IMR-90 (cell line): Measurements from ENCODE around the gene MAML2. TPM values are rescaled to one million over a fixed set of nuclear protein-coding genes. Genes with fewer than 3 reads are reported as not detected.
A peak's percentile ranks its signal among the peaks of the same experiment; 100 is the strongest.

ENCODE experiments used
- ATAC-seq: fragments of 200-7000 bp; cut with Tn5 transposase; 2 replicates; pipeline ENCODE4 v1.9.1; 2020; ENCODE audit warnings: low read depth, mild to moderate bottlenecking, moderate library complexity
- BruUV-seq: library from RNA; stranded (reverse); fragments of 400-500 nt; replicated peaks from 2 replicates; lab custom pipeline; 2021; lab: Mats Ljungman, UMichigan
- CTCF ChIA-PET: fragments of 300-600 bp; formaldehyde crosslinking; extraction: SDS; loops from one replicate; lab custom pipeline; 2021; ENCODE audit warnings: antibody characterized with exemption; lab: Yijun Ruan, JAX
- POLR2A ChIA-PET: fragments of 300-600 bp; sonication (Branson Sonifier 250); formaldehyde crosslinking; loops from one replicate; lab custom pipeline; 2022; ENCODE audit warnings: antibody characterized with exemption; ENCODE audit not compliant: unreplicated experiment; lab: Charles Lee
- DNase-seq: peaks from one replicate; pipeline ENCODE4 v3.0.0; 2013
- H2AFZ ChIP-seq: replicated peaks from 2 replicates; pipeline ENCODE3; 2013; ENCODE audit warnings: low read length, mild to moderate bottlenecking; ENCODE audit not compliant: poor library complexity
- H2AK5ac ChIP-seq: 2 replicates; pipeline ENCODE4 v1.6.1; 2013; ENCODE audit warnings: low read depth, low read length, inconsistent platforms
- H2AK9ac ChIP-seq: replicated peaks from 2 replicates; pipeline ENCODE3; 2013; ENCODE audit warnings: mild to moderate bottlenecking, low read depth, low read length, moderate library complexity; ENCODE audit not compliant: poor library complexity
- H2BK120ac ChIP-seq: 2 replicates; pipeline ENCODE4 v1.6.1; 2013; ENCODE audit warnings: low read depth, low read length, inconsistent platforms
- H2BK15ac ChIP-seq: 3 replicates; pipeline ENCODE4 v1.6.1; 2013; ENCODE audit warnings: low read depth, low read length, inconsistent platforms
- H2BK20ac ChIP-seq: 2 replicates; pipeline ENCODE4 v1.6.1; 2013; ENCODE audit warnings: low read depth, mild to moderate bottlenecking, inconsistent platforms, low read length, moderate library complexity
- H2BK5ac ChIP-seq: 2 replicates; pipeline ENCODE4 v1.6.1; 2013; ENCODE audit warnings: mild to moderate bottlenecking, low read depth, low read length, inconsistent platforms; ENCODE audit not compliant: poor library complexity, severe bottlenecking
- H3K14ac ChIP-seq: replicated peaks from 2 replicates; pipeline ENCODE4 v1.6.1; 2013; ENCODE audit warnings: low read depth, low read length, inconsistent platforms
- H3K18ac ChIP-seq: 2 replicates; pipeline ENCODE4 v1.6.1; 2013; ENCODE audit warnings: low read depth, low read length, control low read depth
- H3K23ac ChIP-seq: 2 replicates; pipeline ENCODE4 v1.6.1; 2013; ENCODE audit warnings: low read depth, low read length, inconsistent platforms
- H3K27ac ChIP-seq: 2 replicates; pipeline ENCODE4 v1.5.1; 2013; ENCODE audit warnings: mild to moderate bottlenecking, control low read depth, low read length; ENCODE audit not compliant: insufficient read depth
- H3K27me3 ChIP-seq: 2 replicates; pipeline ENCODE4 v1.6.1; 2013; ENCODE audit warnings: low read length; ENCODE audit not compliant: control insufficient read depth, insufficient read depth
- H3K36me3 ChIP-seq: 2 replicates; pipeline ENCODE4 v1.6.1; 2013; ENCODE audit warnings: low read length, mixed read lengths; ENCODE audit not compliant: control insufficient read depth, insufficient read depth
- H3K4ac ChIP-seq: 2 replicates; pipeline ENCODE4 v1.6.1; 2013; ENCODE audit warnings: low read depth, low read length, inconsistent platforms
- H3K4me1 ChIP-seq: 2 replicates; pipeline ENCODE4 v1.6.1; 2013; ENCODE audit warnings: low read length, mixed read lengths; ENCODE audit not compliant: control insufficient read depth, insufficient read depth
- H3K4me2 ChIP-seq: 2 replicates; pipeline ENCODE4 v1.6.1; 2013; ENCODE audit warnings: low read depth, mild to moderate bottlenecking, control low read depth, low read length, moderate library complexity
- H3K4me3 ChIP-seq: 2 replicates; pipeline ENCODE4 v1.5.1; 2013; ENCODE audit warnings: low read depth, mild to moderate bottlenecking, control low read depth, low read length, moderate library complexity; ENCODE audit not compliant: insufficient read depth
- H3K56ac ChIP-seq: 2 replicates; pipeline ENCODE4 v1.6.1; 2013; ENCODE audit warnings: low read length, inconsistent platforms; ENCODE audit not compliant: insufficient read depth; ENCODE audit errors: extremely low read depth
- H3K79me1 ChIP-seq, 2 experiments: 2 replicates each; pipeline ENCODE4 v1.6.1; 2013; ENCODE audit warnings: low read length in 2 of 2, inconsistent platforms in 1 of 2, low read depth in 1 of 2
- H3K9ac ChIP-seq: 2 replicates; pipeline ENCODE4 v1.6.1; 2013; ENCODE audit warnings: low read depth, low read length, control low read depth
- H3K9me1 ChIP-seq: 2 replicates; pipeline ENCODE4 v1.6.1; 2013; ENCODE audit warnings: low read length, inconsistent platforms; ENCODE audit not compliant: insufficient read depth
- H3K9me3 ChIP-seq: 2 replicates; pipeline ENCODE4 v1.6.1; 2013; ENCODE audit warnings: low read length; ENCODE audit not compliant: control insufficient read depth, insufficient read depth
- H4K20me1 ChIP-seq: 2 replicates; pipeline ENCODE4 v1.6.1; 2013; ENCODE audit warnings: low read length, inconsistent platforms; ENCODE audit not compliant: insufficient read depth
- H4K5ac ChIP-seq: 2 replicates; pipeline ENCODE4 v1.6.1; 2013; ENCODE audit warnings: mild to moderate bottlenecking, low read depth, low read length, control low read depth
- H4K8ac ChIP-seq, 2 experiments: 2 replicates each; pipeline ENCODE4 v1.6.1; 2013; ENCODE audit warnings: low read depth in 2 of 2, low read length in 2 of 2, control low read depth in 1 of 2, inconsistent platforms in 1 of 2
- H4K91ac ChIP-seq: 2 replicates; pipeline ENCODE4 v1.6.1; 2013; ENCODE audit warnings: low read depth, low read length, inconsistent platforms; ENCODE audit not compliant: insufficient read depth
- CEBPB ChIP-seq: IDR thresholded peaks from 2 replicates; pipeline ENCODE4 v1.6.1; 2012; ENCODE audit warnings: low read depth, low read length, improper control_type of control experiment
- CTCF ChIP-seq: conservative IDR thresholded peaks from 2 replicates; pipeline ENCODE4 v1.5.1; 2012; ENCODE audit warnings: mild to moderate bottlenecking, low read depth, low read length, improper control_type of control experiment
- ELK1 ChIP-seq: fragments of 150-350 bp; IDR thresholded peaks from 2 replicates; pipeline ENCODE4 v1.6.1; 2016; ENCODE audit warnings: low read depth, mild to moderate bottlenecking, low read length, moderate library complexity, borderline replicate concordance
- MAFK ChIP-seq: IDR thresholded peaks from 2 replicates; pipeline ENCODE4 v1.6.1; 2012; ENCODE audit warnings: low read depth, low read length, improper control_type of control experiment
- MAZ ChIP-seq: IDR thresholded peaks from 2 replicates; pipeline ENCODE4 v1.6.1; 2012; ENCODE audit warnings: low read depth, mild to moderate bottlenecking, low read length, improper control_type of control experiment, moderate library complexity, borderline replicate concordance
- POLR2A ChIP-seq: IDR thresholded peaks from 2 replicates; pipeline ENCODE4 v1.6.1; 2012; ENCODE audit warnings: mild to moderate bottlenecking, low read depth, low read length
- RCOR1 ChIP-seq: IDR thresholded peaks from 2 replicates; pipeline ENCODE4 v1.6.1; 2012; ENCODE audit warnings: mild to moderate bottlenecking, low read length, improper control_type of control experiment; ENCODE audit not compliant: insufficient replicate concordance
- SMC3 ChIP-seq: fragments of 150-350 bp; IDR thresholded peaks from 2 replicates; pipeline ENCODE4 v1.6.1; 2016; ENCODE audit warnings: low read depth, mild to moderate bottlenecking, antibody characterized with exemption, low read length, moderate library complexity
- USF2 ChIP-seq: fragments of 150-350 bp; IDR thresholded peaks from 2 replicates; pipeline ENCODE4 v1.6.1; 2017; ENCODE audit warnings: mild to moderate bottlenecking, antibody characterized with exemption, low read length, low read depth
- whole genome bisulfite sequencing, 2 experiments: methylation state at CpG; one replicate each; pipeline versions ENCODE4 v1.1.5 to v1.1.7; 2013; ENCODE audit warnings: missing lambda C conversion rate in 2 of 2; ENCODE audit not compliant: insufficient read length in 1 of 2; ENCODE audit errors: extremely low coverage in 2 of 2; 5-methylcytosine and 5-hydroxymethylcytosine counted together
- dilution Hi-C: fragments of 300-500 bp; cut with HindIII; formaldehyde crosslinking; loops from one replicate; pipeline ENCODE4 v1.14.3; 2018; ENCODE audit warnings: low sequenced_read_pairs; ENCODE audit not compliant: unreplicated experiment
- in situ Hi-C: fragments of 300-500 bp; cut with MboI; formaldehyde crosslinking; loops from 3 replicates; pipeline ENCODE4 v1.14.3; 2019; ENCODE audit warnings: low sequenced_read_pairs, inconsistent platforms, mixed read lengths
- intact Hi-C: fragments of 100-400 bp; cut with micrococcal nuclease; formaldehyde crosslinking; loops from 2 replicates; pipeline ENCODE4 v1.10.0; 2022
- polyA plus RNA-seq, 3 experiments: library from polyadenylated mRNA; depleted of rRNA; stranded (reverse); fragments of >200 nt; gene quantifications; 2 replicates each; pipeline ENCODE4 v1.2.3, GENCODE V29; 2012; ENCODE audit warnings: low replicate concordance in 1 of 3
- total RNA-seq: library from RNA; depleted of rRNA; stranded (reverse); fragments of >200 nt; gene quantifications from 2 replicates; pipeline ENCODE4 v1.2.3, GENCODE V29; 2012

MAML2 gene
- total and polyA plus RNA-seq, 2 of the 4 experiments (the other 2 are of a cell fraction), result 15.0 to 19.5 TPM

- Histone ChIP-seq H2AK5ac (0 out of 2 replicates have a peak overlapping the region, but pooled peaks have one; percentile 31), H2BK5ac (no peak overlapping the region), H4K20me1 (no peaks in the 10 kb centered on the region), H3K4me3 (no peak overlapping the region), H3K14ac (peak overlapping the region; percentile 51; the same call in 1 of the 2 replicates), H4K5ac (peak overlapping the region; percentile 36; the same call in 1 of the 2 replicates), H3K56ac (no peak overlapping the region), H3K27me3 (no peaks in the 10 kb centered on the region), H3K79me1 (peaks cover 11 to 44% of the 10 kb centered on the region in 2 experiments), H4K91ac (no peak overlapping the region; the same call in 1 of the 2 replicates), H4K8ac (peak overlapping the region in 1 of 2 experiments; percentile 45; a peak in 1 of 4 replicates), H2AFZ (no peak overlapping the region), H3K9me3 (no peaks in the 10 kb centered on the region), H2BK15ac (no peak overlapping the region), H2AK9ac (no peak overlapping the region), H3K27ac (no peak overlapping the region), H3K36me3 (peaks cover 3% of the 10 kb centered on the region), H3K9ac (no peak overlapping the region), H3K18ac (peak overlapping the region; percentile 66), H2BK120ac (no peak overlapping the region; the same call in 1 of the 2 replicates), H3K9me1 (peaks cover 8% of the 10 kb centered on the region), H3K4me1 (peaks cover 13% of the 10 kb centered on the region), H3K23ac (peak overlapping the region; percentile 54), H3K4ac (peak overlapping the region; percentile 26; the same call in 1 of the 2 replicates), H2BK20ac (no peak overlapping the region), H3K4me2 (peak overlapping the region; percentile 6; the same call in 1 of the 2 replicates)
- BruUV-seq, result no TSS peak
- DNase-seq, result peak; percentile 30
- CTCF ChIA-PET, result interaction anchor here (0.6 to 1.0 kb wide), 3 partner anchors 56 to 349 kb away, joined by 3 read pairs; partner anchors contain the start of gene MAML2
- POLR2A ChIA-PET, result interaction anchor here (0.9 kb wide), 1 partner anchor 12 kb away, joined by 3 read pairs; no protein-coding TSS in a partner anchor
- in situ Hi-C loops (no loop called here), intact Hi-C loops (loop anchor here (5.0 kb wide), 2 partner anchors 156 to 344 kb away; no protein-coding TSS in a partner anchor), dilution Hi-C loops (no loop called here)
- peak; percentile 18 for ATAC-seq
- 37% methylated on average over 2 of the region's 10 CpGs; no CpG with 5 or more reads in 1 of the 2 experiments for WGBS, 2 experiments
- TF ChIP-seq POLR2A, result no peak
- TF ChIP-seq CTCF, result no peak
- no peak for TF ChIP-seq RCOR1
- no peak for TF ChIP-seq USF2
- TF ChIP-seq MAFK, result no peak
- no peak for TF ChIP-seq CEBPB
- TF ChIP-seq SMC3, result no peak
- TF ChIP-seq MAZ, result no peak
- no peak for TF ChIP-seq ELK1
Observed at GRCh38 chr11:95993438-95994298, 349.3 kb downstream of the MAML2 start.
